Keratinocyte (primary cell): ENCODE results near the gene CASP4.

Experiments
- EZH2 ChIP-seq: IDR thresholded peaks from one replicate; pipeline ENCODE4 v1.6.1; 2012; ENCODE audit warnings: inconsistent platforms, mild to moderate bottlenecking, low read length, moderate library complexity
- TF ChIP-seq, protein P1 (sequence below), 3 experiments: IDR thresholded peaks in 1 of 3; conservative IDR thresholded peaks in 1 of 3; optimal IDR thresholded peaks in 1 of 3; 2 replicates in 2 of 3; 3 replicates in 1 of 3; pipeline versions ENCODE3 to v1.5.1; 2011; ENCODE audit warnings: low read length in 3 of 3, mild to moderate bottlenecking in 3 of 3, moderate library complexity in 2 of 3, control low read depth in 1 of 3, inconsistent platforms in 1 of 3; ENCODE audit not compliant: insufficient read depth in 2 of 3; ENCODE audit errors: extremely low read depth in 1 of 3

DNA sequence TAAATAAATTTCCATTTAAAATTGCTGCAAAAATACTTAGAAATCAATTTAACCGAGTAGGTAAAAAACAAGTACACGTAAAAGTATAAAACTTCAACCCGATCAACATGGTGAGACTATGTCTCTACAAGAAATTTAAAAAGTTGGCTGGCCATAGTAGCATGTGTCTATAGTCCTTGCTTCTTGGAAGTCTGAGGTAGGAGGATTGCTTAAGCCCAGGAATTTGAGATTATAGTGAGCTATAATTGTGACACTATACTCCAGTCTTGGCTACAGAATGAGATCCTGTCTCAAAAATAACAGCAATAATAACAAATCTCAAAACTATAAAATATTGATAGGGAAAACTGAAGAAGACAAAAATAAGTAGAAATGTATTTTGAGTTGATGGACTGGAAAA lies 11.1 kb downstream of the CASP4 start:
- TF ChIP-seq EZH2 = no peak
- TF ChIP-seq, protein P1, sequence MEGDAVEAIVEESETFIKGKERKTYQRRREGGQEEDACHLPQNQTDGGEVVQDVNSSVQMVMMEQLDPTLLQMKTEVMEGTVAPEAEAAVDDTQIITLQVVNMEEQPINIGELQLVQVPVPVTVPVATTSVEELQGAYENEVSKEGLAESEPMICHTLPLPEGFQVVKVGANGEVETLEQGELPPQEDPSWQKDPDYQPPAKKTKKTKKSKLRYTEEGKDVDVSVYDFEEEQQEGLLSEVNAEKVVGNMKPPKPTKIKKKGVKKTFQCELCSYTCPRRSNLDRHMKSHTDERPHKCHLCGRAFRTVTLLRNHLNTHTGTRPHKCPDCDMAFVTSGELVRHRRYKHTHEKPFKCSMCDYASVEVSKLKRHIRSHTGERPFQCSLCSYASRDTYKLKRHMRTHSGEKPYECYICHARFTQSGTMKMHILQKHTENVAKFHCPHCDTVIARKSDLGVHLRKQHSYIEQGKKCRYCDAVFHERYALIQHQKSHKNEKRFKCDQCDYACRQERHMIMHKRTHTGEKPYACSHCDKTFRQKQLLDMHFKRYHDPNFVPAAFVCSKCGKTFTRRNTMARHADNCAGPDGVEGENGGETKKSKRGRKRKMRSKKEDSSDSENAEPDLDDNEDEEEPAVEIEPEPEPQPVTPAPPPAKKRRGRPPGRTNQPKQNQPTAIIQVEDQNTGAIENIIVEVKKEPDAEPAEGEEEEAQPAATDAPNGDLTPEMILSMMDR (optimal IDR thresholded peaks at IDR 0.05 in 1 of 3, IDR thresholded peaks at IDR 0.05 in 1 of 3, conservative IDR thresholded peaks at IDR 0.05 in 1 of 3; ENCODE audit: extremely low read depth in 1 of 3, insufficient read depth in 2 of 3, low read length in 3 of 3) = no peak
